Dermis blood vessel endothelial cell (primary cell): ENCODE data around the gene SMLR1. TPM values are rescaled to one million over a fixed set of nuclear protein-coding genes. Genes with fewer than 3 reads are reported as not detected.

Source experiments
- DNase-seq: peaks from one replicate; pipeline ENCODE4 v3.0.0; 2010
- total RNA-seq: library from RNA; depleted of rRNA; stranded (reverse); fragments of >200 nt; gene quantifications from 2 replicates; pipeline ENCODE4 v1.2.3, GENCODE V29; 2014

The SMLR1 gene
- total RNA-seq, 1 donor from 2014 or later, result not detected

DNA sequence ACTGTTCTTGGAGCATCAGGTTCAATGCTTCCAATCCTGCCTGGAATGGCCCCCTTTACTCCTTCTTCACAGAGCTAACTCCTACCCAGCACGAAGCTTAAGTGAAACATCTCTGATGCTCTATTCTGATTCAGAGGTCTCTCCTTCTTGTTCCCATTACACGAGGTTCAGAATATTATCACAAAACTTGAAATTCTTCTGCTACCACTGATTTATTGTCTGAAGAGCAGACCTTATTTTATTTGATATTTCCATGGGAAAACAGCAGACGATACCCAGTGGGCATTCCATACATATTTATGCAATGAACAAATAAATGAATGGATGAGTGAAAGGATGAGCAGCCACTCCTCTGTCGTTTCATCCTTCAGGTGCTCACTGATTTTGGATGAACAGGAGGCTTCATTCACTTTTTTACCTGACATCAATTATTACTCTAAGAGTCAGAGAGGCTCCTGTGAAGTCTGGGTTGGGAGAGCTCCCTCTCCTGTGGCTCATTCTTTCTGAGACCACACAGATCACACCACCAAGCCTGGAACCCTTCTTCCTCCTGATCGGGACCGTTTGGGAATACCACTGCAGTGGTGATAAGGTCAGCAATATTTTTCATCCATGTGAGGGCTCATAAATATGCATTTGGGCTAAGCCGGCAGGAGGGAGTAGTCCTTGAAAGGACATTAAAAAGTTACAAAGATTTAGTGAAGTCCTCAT lies 25.8 kb downstream of the SMLR1 start:
- no peak for DNase-seq

GRCh38 chr6:130853555-130854183 lies 26.5 kb downstream of the SMLR1 start:
- no peak for DNase-seq

GRCh38 chr6:130858054-130858453 lies 30.8 kb downstream of the SMLR1 start:
- DNase-seq, result no peak

DNA sequence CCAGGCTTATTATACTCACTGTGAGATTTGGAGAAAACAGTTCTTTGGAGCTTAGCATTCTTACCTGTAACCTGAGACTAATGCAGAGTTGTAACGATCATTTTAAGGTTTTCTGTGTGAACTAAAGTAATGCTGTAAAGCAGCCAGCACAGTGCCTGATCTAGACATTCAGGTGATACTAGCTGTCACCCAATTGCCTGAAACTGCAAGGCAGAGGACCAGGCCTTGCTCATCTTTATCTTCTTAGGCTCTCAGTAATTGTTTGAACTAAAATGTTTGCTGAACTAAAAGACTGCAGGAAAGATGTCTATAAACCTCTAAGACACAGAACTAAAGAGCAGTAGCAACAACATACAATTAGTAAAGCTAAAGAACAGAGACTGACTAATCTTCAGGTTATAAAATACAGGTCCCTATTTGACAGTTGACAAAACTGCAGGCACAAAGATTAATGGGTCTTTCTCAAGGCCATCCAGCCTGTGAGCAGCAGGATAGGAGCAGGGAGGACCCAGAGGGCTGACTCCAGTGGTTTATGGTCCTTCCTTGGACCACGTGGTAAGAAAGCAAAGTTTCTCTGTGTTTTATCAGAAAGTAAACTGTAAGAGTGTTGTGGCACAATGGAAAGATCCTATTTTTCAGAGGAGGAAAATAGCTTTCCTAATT lies 31.4 kb downstream of the SMLR1 start:
- DNase-seq, result no peak

DNA sequence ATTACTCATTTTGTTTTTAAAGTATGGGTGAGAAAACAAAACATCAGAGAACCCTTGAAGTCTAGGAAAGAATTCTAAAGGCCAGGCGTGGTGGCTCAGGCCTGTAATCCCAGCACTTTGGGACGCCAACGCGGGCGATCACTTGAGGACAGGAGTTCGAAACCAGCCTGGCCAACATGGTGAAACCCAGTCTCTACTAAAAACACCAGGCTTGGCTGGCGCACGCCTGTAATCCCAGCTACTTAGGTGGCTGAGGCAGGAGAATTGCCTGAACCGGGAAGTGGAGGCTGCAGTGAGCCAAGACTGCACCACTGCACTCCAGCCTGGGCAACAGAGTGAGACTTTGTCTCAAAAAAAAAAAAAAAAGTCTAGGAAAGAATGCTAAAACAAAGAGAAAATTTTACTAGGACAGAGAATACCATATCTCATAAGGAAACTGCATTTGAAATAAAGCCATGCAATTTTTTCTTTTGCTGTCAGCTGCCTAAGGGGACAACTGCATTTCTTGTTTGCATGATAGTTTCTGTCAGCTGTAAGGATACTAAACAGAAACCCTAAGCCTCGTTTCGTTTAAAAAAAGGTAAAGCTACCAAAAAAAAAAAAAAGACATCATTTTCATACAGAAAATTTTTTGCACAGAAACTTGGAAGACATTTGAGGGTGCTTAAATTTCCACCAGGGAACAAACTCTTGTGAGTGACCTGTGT lies 32.1 kb downstream of the SMLR1 start:
- no peak for DNase-seq

GRCh38 chr6:130862370-130862769 lies 35.2 kb downstream of the SMLR1 start:
- no peak for DNase-seq

DNA sequence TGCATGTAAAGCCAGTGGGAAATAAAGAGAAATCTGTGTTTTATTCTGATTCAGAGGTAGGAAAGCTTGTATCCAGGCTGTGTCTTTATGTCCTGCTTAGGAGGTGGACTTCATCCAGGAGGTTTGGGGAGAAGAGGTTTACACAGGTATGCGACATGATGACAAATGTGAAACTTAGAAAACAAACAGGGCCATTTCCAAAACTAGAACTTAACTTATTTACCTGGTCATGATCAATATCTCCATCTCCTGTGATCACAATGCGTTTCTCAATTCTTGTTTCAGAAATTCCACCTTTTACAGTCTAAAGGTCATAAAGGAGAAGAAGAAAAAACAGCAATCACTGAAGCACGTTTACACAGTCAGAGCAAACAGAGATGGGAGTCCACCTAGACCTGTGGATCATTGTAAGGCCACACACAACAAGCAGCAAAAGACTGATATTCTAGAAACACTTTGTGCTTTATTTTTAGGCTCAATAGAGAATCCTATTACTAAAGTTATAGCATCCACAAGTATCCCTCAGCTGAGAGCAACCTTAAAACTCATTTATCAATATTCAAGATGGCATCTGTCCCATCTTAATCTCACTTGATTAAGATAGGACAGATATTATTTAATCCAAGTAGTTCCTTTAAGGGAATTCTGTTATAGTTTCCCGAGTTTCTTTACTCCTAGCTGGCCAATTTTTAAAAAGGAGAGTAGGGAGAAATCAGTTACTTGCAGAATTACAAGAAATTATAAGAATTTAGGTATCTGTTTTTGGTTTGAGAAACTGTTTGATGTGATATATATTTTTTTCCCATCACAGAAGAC lies 36.4 kb downstream of the SMLR1 start:
- no peak for DNase-seq

DNA sequence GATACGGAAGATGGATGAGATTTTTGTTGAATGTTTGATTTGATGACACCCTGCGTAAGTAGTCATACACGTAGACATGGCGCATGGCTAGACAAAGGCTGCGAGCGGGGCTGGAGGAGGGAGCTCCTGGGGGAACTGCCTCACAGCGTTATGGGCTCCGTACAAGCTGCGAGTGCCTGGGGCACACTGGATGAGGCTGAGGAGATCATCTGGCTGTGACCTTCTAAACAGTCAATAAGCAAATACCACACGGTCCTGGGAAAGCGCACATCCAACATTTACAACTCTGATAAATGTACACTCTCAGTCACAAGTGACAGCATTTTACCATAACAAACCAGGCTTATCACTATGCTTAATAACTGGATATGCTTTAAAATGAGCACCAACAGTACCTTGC lies 37.1 kb downstream of the SMLR1 start:
- no peak for DNase-seq

- no peak for DNase-seq
Observed at GRCh38 chr6:130865793-130866192, 38.6 kb downstream of the SMLR1 start.

- no peak for DNase-seq
Observed at GRCh38 chr6:130869681-130870080, 42.5 kb downstream of the SMLR1 start.

- no peak for DNase-seq
Observed at GRCh38 chr6:130870179-130870880, 43.1 kb downstream of the SMLR1 start.

DNA sequence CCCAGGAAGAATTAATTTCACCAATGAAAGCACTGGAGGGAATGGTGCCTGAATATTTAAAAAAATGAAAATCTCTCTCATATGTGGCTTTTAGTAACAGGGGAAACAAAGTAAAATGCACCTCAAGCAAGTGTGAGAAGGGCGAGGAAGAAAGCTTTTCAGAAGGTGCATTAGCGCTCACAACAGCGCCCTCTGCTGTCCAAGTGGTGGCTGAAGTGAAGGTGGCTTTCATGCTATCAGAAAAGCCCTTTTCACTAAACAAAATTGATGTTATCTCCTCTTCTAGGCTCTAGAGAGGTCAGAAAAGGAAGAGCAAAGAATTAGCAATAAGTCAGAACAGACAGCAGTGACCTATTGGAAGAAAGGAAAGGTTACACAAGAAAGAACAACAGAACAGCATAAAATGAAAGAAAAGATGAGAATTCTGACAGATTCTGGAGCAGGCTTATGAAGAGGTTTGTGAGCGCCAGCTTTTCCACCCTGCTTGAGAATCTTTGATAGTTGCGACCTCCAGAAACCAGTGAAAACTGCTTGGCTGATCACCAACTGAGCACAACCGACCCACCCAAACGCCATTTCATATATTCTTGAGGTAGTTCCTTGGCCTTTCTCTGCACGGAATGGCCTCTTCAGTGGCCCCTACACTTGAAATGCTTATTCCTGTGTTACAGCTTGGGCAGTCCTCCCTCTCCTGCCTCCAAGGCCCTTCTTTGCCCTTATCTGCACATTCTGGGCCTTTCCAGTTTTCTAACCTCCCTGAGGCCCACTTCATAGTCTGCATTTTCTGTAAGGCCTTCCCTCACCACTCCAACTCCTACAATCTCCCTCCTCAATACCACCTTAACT lies 45.3 kb downstream of the SMLR1 start:
- DNase-seq, result peak; percentile 75

- DNase-seq, result no peak
Observed at GRCh38 chr6:130873746-130874145, 46.5 kb downstream of the SMLR1 start.

DNA sequence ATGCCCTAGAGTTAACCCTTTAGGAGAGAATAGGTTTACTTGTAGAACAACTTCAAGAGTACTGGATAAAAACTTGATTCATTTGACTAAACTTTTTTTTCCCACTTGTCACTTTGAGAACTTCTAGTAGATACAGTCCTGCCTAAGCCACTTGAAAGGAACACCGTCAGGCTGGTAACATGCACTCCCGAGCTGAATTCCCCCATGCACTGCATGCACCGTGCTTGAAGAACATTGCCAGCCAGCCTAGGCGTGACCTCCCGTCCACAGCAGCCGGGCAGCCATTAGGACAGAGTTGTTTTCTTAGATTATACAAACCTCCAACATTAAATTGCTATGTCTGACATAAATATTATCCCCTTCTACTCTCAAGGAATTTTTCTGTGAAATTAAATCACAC lies 52.6 kb downstream of the SMLR1 start:
- no peak for DNase-seq

GRCh38 chr6:130882370-130882769 lies 55.2 kb downstream of the SMLR1 start:
- DNase-seq, result no peak

GRCh38 chr6:130885392-130886192 lies 58.4 kb downstream of the SMLR1 start:
- peak; percentile 93 for DNase-seq
